Urinary bladder (tissue), 4 donors: ENCODE measurements around the gene NTRK3. TPM values are rescaled to one million over a fixed set of nuclear protein-coding genes. Genes with fewer than 3 reads are reported as not detected.

Experiments
- DNase-seq: peaks from one replicate; pipeline ENCODE4 v3.0.0-alpha.2; 2015; ENCODE audit errors: extremely low spot score
- H3K27ac ChIP-seq: one replicate; pipeline ENCODE4 v1.5.1; 2013; ENCODE audit warnings: low read depth, mild to moderate bottlenecking, moderate library complexity
- H3K36me3 ChIP-seq: one replicate; pipeline ENCODE4 v1.6.1; 2013; ENCODE audit warnings: mild to moderate bottlenecking, moderate library complexity; ENCODE audit not compliant: insufficient read depth
- H3K4me1 ChIP-seq: one replicate; pipeline ENCODE4 v1.6.1; 2013; ENCODE audit warnings: mild to moderate bottlenecking, moderate library complexity; ENCODE audit not compliant: insufficient read depth
- H3K4me3 ChIP-seq: one replicate; pipeline ENCODE4 v1.5.1; 2013; ENCODE audit warnings: low read depth, low read length
- WGBS: extraction: QIAGEN DNeasy Blood & Tissue Kit; methylation state at CpG from one replicate; pipeline ENCODE4 v1.1.7; 2013; 5-methylcytosine and 5-hydroxymethylcytosine counted together
- polyA plus RNA-seq: library from polyadenylated mRNA; stranded (reverse); fragments of 200-250 nt; gene quantifications from one replicate; pipeline ENCODE4 v1.2.3, GENCODE V29; 2013
- total RNA-seq: library from RNA; depleted of rRNA; stranded (reverse); fragments of >200 nt; gene quantifications from one replicate; pipeline ENCODE4 v1.2.3, GENCODE V29; 2014
- donor health status: healthy with polysubstance abuse.
- donor health status: healthy.

NTRK3 gene
- total and polyA plus RNA-seq, 2 donors, result 10.6 to 26.4 TPM

DNA sequence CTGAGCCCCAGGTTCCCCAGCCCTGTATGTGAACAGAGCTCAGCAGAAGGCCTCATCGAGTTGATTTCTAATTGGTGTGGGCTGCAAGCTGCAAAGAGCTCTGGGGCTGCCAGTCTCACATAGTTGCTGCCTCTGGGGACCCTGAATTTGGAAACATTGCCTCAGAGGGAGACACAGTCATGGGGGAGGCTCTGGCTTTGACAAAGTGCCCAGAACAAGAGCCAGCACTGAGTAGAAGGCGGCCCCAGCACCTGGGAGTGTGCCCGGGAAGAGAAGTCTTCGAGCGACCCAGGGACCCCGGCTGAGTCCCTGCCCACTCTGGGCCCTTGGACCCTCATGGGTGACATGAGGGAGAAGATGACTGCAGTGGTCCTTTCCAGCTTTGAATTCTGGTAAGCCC lies 7.3 kb downstream of the NTRK3 start:
- Histone ChIP-seq H3K4me1 (no peaks in the 10 kb centered on the region), H3K4me3 (no peak overlapping the region), H3K36me3 (no peaks in the 10 kb centered on the region), H3K27ac (no peak overlapping the region)
- DNase-seq, result no peak
- WGBS, result 88% methylated on average over 6 of the region's 6 CpGs

- no peaks in the 10 kb centered on the region for H3K36me3 ChIP-seq
- DNase-seq, result no peak
- WGBS, result 77% methylated on average over 4 of the region's 4 CpGs
- no peaks in the 10 kb centered on the region for H3K4me1 ChIP-seq
- H3K4me3 ChIP-seq, result no peak overlapping the region
- H3K27ac ChIP-seq, result no peak overlapping the region
Observed at GRCh38 chr15:88247914-88248313, 8.6 kb downstream of the NTRK3 start.

DNA sequence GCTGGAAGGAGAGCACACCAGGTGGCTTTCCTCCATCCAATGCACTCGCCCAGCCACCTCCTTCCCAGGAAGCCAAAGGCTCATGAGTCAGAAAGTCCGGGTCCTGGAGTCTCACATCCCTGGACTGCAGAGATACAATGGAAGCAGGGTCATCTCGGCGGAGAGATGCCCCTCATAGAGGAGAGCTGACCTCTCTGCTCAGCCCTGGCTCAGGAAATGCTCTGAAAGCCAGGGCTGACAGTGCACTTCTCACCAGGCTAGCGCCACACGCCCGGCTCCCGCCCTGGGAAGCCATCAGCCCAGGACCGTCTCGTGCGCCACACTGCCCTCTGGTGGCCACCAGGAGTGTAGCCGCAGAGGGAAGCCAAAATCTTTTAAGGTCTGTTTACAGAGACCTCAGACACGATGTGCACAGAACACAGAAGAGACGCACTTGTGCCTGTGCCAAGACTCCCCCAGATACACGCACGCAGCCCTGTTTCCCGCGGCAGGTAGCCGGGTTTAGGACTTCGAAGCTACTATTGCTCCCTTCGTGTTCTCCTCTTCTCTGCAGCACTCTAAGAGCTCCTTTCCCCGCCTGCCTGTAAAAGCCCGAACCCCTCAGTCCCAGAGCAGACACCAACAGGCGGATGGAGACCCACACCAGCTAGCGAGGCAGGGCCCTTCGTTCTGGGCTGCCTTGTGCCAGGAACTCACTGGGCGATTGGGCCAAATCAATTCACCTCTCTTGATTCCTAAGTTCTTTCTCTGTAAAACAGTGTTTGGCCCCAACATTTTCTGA lies 9.7 kb downstream of the NTRK3 start:
- 16% methylated on average over 27 of the region's 27 CpGs for WGBS
- Histone ChIP-seq H3K4me1 (no peaks in the 10 kb centered on the region), H3K27ac (no peak overlapping the region), H3K4me3 (no peak overlapping the region), H3K36me3 (no peaks in the 10 kb centered on the region)
- peak; percentile 46 for DNase-seq

- WGBS, result 86% methylated on average over 7 of the region's 7 CpGs
- H3K36me3 ChIP-seq, result no peaks in the 10 kb centered on the region
- no peak for DNase-seq
- no peak overlapping the region for H3K27ac ChIP-seq
- no peaks in the 10 kb centered on the region for H3K4me1 ChIP-seq
- no peak overlapping the region for H3K4me3 ChIP-seq
Observed at GRCh38 chr15:88246081-88246480, 10.5 kb downstream of the NTRK3 start.

- DNase-seq, result no peak
- no peaks in the 10 kb centered on the region for H3K4me1 ChIP-seq
Observed at GRCh38 chr15:88243895-88244787, 12.4 kb downstream of the NTRK3 start.

DNA sequence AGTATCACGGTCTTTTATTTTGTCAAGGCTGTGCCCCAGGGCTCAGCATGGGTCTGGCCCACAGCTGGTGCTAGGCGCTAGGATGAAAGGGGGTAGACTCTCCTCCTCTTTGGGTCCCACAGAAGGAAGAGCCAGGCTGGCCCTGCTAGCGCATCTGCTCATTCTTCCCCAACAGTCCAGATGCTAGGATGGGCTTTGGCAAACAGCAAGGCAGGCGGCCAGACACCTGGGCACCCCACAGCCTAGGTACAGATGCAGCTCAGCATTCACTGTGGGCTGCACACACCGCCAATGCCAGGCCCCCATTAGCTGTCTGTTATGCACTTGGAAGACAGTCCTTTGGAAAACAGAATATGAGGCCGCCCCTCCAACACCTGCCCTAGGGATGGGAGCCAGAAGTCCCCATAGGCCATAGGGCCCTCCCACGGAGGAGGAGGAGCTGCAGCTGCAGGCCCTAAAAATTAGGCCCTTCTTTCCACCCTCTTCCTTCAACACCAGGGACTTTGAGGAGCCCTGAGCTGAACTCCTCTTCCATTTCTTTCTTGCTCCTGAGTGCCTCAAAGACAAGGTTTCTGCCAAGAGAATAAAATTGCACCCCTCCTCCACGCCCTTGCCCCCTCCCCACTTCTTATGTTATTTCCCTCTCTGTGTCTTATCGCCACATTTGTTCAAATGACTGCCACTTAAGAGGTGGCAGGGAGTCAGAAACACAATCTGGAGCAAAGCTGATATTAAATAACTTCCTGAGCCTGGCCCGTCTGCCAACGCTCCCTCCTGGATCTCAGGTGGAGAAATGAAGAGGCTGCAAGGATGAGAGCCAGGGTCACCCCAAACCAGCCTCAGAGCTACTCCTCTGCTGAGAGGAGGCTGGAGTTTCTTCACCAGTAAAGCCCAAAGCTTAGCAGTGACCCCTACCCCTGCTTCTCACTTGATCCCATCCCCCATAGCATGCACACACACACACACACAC lies 13.7 kb downstream of the NTRK3 start:
- no peak for DNase-seq
- Histone ChIP-seq H3K36me3 (no peaks in the 10 kb centered on the region), H3K4me1 (no peaks in the 10 kb centered on the region), H3K4me3 (no peak overlapping the region), H3K27ac (no peak overlapping the region)
- WGBS, result 93% methylated on average over 11 of the region's 11 CpGs

More at GRCh38 chr15:88243895-88244787, 12.4 kb downstream of the NTRK3 start:
- WGBS, result 54% methylated on average over 2 of the region's 2 CpGs
- Histone ChIP-seq H3K4me3 (no peak overlapping the region), H3K36me3 (no peaks in the 10 kb centered on the region), H3K27ac (no peak overlapping the region)

- no peaks in the 10 kb centered on the region for H3K4me1 ChIP-seq
- no peak overlapping the region for H3K27ac ChIP-seq
- no peak overlapping the region for H3K4me3 ChIP-seq
- H3K36me3 ChIP-seq, result no peaks in the 10 kb centered on the region
- WGBS, result 86% methylated on average over 9 of the region's 9 CpGs
- no peak for DNase-seq
Observed at GRCh38 chr15:88241461-88241860, 15.1 kb downstream of the NTRK3 start.

GRCh38 chr15:88241060-88241459 lies 15.5 kb downstream of the NTRK3 start:
- Histone ChIP-seq H3K36me3 (no peaks in the 10 kb centered on the region), H3K4me1 (no peaks in the 10 kb centered on the region), H3K27ac (no peak overlapping the region), H3K4me3 (no peak overlapping the region)
- 73% methylated on average over 5 of the region's 5 CpGs for WGBS
- DNase-seq, result no peak

DNA sequence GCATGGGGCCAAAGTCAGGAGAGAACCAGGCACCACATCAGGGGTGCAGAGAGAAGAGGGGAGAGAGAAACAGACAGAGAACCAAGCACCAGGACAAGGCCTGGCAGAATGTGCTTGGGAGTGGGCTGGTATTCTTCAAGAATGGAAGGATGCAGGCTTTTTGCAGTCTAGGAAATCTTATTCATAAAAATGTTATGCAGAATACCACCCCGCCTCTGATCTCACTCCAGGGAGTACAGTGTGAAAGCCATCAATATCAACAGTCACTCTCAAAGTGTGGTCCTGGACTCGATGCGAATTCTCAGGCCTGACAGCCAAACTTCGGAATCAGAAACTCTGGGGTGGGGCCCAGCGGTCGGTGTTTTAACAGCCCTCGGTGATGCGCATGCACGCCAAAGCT lies 16.9 kb downstream of the NTRK3 start:
- Histone ChIP-seq H3K27ac (no peak overlapping the region), H3K4me1 (no peaks in the 10 kb centered on the region), H3K4me3 (no peak overlapping the region), H3K36me3 (no peaks in the 10 kb centered on the region)
- 85% methylated on average over 9 of the region's 9 CpGs for WGBS
- DNase-seq, result no peak

GRCh38 chr15:88238618-88239430 lies 17.7 kb downstream of the NTRK3 start:
- Histone ChIP-seq H3K4me3 (no peak overlapping the region), H3K4me1 (no peaks in the 10 kb centered on the region), H3K27ac (peak overlapping the region; percentile 33), H3K36me3 (no peaks in the 10 kb centered on the region)
- 50% methylated on average over 8 of the region's 8 CpGs for WGBS
- no peak for DNase-seq

GRCh38 chr15:88234711-88235110 lies 21.8 kb downstream of the NTRK3 start:
- Histone ChIP-seq H3K4me1 (no peaks in the 10 kb centered on the region), H3K36me3 (no peaks in the 10 kb centered on the region), H3K4me3 (no peak overlapping the region), H3K27ac (no peak overlapping the region)
- no peak for DNase-seq
- WGBS, result 86% methylated on average over 8 of the region's 8 CpGs

GRCh38 chr15:88233921-88234320 lies 22.6 kb downstream of the NTRK3 start:
- Histone ChIP-seq H3K4me3 (no peak overlapping the region), H3K4me1 (no peaks in the 10 kb centered on the region), H3K27ac (no peak overlapping the region), H3K36me3 (no peaks in the 10 kb centered on the region)
- DNase-seq, result no peak
- 95% methylated on average over 9 of the region's 9 CpGs for WGBS
